Upper lobe of left lung (tissue), 6 donors: ENCODE measurements around the gene RPLP2. TPM values are rescaled to one million over a fixed set of nuclear protein-coding genes. Genes with fewer than 3 reads are reported as not detected.

ENCODE experiments used
- ATAC-seq, 2 donors: fragments of 200-7000 bp; cut with Tn5 transposase; one replicate each; pipeline ENCODE4 v1.9.1; 2022; ENCODE audit warnings: mild to moderate bottlenecking in 2 of 2, moderate library complexity in 2 of 2; ENCODE audit not compliant: low FRiP score in 2 of 2
- DNase-seq, 2 donors: peaks; one replicate each; pipeline ENCODE4 v3.0.0-alpha.2; 2019 to 2020
- H3K27ac ChIP-seq, 4 donors: fragments of 200-600 bp; sonication (generic); one replicate each; pipeline ENCODE4 v1.5.1; 2016 to 2019
- H3K27me3 ChIP-seq, 4 donors: fragments of 200-600 bp; sonication (generic); one replicate each; pipeline ENCODE4 v1.5.1; 2017 to 2019
- H3K36me3 ChIP-seq, 4 donors: fragments of 200-600 bp; sonication (generic); one replicate each; pipeline ENCODE4 v1.5.1; 2016 to 2019
- H3K4me1 ChIP-seq, 4 donors: fragments of 200-600 bp; sonication (generic); one replicate each; pipeline ENCODE4 v1.5.1; 2018 to 2019
- H3K4me3 ChIP-seq, 4 donors: fragments of 200-600 bp; sonication (generic); one replicate each; pipeline ENCODE4 v1.5.1; 2017 to 2019; ENCODE audit warnings: mild to moderate bottlenecking in 2 of 4, moderate library complexity in 1 of 4
- H3K9me3 ChIP-seq, 4 donors: fragments of 200-600 bp; sonication (generic); one replicate each; pipeline ENCODE4 v1.5.1; 2018 to 2019
- EP300 ChIP-seq, 4 donors: sonication (generic); formaldehyde crosslinking; IDR thresholded peaks; one replicate each; pipeline ENCODE4 v1.5.1; 2017; ENCODE audit warnings: antibody characterized with exemption in 4 of 4, control low read depth in 2 of 4
- POLR2A ChIP-seq, 4 donors: fragments of 450-650 bp; IDR thresholded peaks; one replicate each; pipeline ENCODE4 v1.5.1; 2016 to 2017; ENCODE audit warnings: antibody characterized with exemption in 4 of 4, mild to moderate bottlenecking in 2 of 4
- POLR2AphosphoS5 ChIP-seq, 2 donors: sonication (generic); formaldehyde crosslinking; IDR thresholded peaks; one replicate each; pipeline ENCODE4 v1.5.1; 2017; ENCODE audit warnings: antibody characterized with exemption in 2 of 2
- WGBS, 2 donors: methylation state at CpG; one replicate each; pipeline ENCODE4 v1.1.5; 2017 to 2018; 5-methylcytosine and 5-hydroxymethylcytosine counted together
- total RNA-seq, 6 donors: library from RNA; depleted of rRNA in 4 of 6; stranded (reverse); fragments of >200 nt in 4 of 6; gene quantifications; one replicate each; pipeline versions ENCODE4 v1.1.0 to v1.2.1, GENCODE V29; 2016 to 2021
- TF ChIP-seq, protein P1 (sequence below), 6 experiments: fragments of 450-650 bp in 4 of 6; fragments of 200-600 bp in 2 of 6; sonication (generic) in 2 of 6; IDR thresholded peaks; one replicate each; pipeline ENCODE4 v1.5.1; 2016 to 2019; ENCODE audit warnings: antibody characterized with exemption in 6 of 6
- donor health status: DM: no; HTN: no; CAD: no; lungs with moderate emphysema.
- donor health status: DM: no; HTN: yes; CAD: no; lungs with severe emphysema.

RPLP2 gene
- total RNA-seq, 6 donors from 2014 or later, result 451 to 1,926 (median 773) TPM

GRCh38 chr11:844693-845644 lies 35.2 kb downstream of the RPLP2 start:
- no peaks in the 10 kb centered on the region for H3K9me3 ChIP-seq
- ATAC-seq, result peak; percentile 58 to 86
- peak in 1 of 2 donors; percentile 84 for TF ChIP-seq POLR2AphosphoS5 (IDR thresholded peaks at IDR 0.05)
- peak in 1 of 4 donors; percentile 6 for TF ChIP-seq POLR2A (IDR thresholded peaks at IDR 0.05)
- TF ChIP-seq, protein P1, sequence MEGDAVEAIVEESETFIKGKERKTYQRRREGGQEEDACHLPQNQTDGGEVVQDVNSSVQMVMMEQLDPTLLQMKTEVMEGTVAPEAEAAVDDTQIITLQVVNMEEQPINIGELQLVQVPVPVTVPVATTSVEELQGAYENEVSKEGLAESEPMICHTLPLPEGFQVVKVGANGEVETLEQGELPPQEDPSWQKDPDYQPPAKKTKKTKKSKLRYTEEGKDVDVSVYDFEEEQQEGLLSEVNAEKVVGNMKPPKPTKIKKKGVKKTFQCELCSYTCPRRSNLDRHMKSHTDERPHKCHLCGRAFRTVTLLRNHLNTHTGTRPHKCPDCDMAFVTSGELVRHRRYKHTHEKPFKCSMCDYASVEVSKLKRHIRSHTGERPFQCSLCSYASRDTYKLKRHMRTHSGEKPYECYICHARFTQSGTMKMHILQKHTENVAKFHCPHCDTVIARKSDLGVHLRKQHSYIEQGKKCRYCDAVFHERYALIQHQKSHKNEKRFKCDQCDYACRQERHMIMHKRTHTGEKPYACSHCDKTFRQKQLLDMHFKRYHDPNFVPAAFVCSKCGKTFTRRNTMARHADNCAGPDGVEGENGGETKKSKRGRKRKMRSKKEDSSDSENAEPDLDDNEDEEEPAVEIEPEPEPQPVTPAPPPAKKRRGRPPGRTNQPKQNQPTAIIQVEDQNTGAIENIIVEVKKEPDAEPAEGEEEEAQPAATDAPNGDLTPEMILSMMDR (IDR thresholded peaks at IDR 0.05), result no peak
- peak in 2 of 4 donors; percentile 6 to 60 for TF ChIP-seq EP300 (IDR thresholded peaks at IDR 0.05)
- H3K4me1 ChIP-seq, result peaks cover 54 to 90% (median 75%) of the 10 kb centered on the region in 4 donors
- 10 to 19% methylated on average over 4 to 27 of the region's 31 CpGs for WGBS, 2 donors
- H3K27me3 ChIP-seq, result peaks cover 0 to 4% (median 0%) of the 10 kb centered on the region in 4 donors
- peak overlapping the region; percentile 63 to 99 (median 92) for H3K4me3 ChIP-seq
- DNase-seq, result peak in 1 of 2 donors; percentile 94
- H3K36me3 ChIP-seq, result peaks cover 2 to 9% (median 6%) of the 10 kb centered on the region in 4 donors
- peak overlapping the region; percentile 93 to 97 (median 94) for H3K27ac ChIP-seq

DNA sequence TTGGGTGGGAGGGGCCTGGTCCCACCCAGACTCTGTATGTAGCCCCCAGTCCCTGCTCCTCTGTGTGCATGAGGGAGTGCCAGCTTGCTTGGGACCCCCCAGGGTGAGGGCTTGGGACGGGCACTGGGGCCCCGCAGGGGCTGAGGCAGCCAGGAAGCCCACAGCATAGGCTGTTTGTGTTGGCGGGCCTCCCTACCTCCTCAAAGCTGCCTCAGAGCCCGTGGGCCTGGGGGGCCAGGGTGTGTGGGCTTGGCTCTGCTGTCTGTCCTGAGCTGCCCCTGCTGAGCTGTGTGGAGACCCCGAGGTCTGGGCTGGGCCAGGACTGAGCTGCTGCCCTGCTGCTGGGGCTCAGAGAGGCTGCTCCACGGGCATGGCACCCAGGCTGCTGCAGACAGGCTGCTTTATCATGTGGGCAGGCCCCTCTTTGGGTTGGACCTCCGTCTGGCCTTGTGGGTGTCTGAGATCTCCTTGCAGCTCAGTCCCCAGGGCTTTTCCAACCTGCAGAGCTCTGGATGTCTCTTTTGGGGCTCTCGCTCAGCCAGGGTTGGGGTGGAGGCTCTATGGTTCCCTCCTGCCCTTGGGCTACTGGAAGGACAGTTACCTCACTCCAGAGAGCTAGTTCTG lies 36.2 kb downstream of the RPLP2 start:
- Histone ChIP-seq H3K4me1 (peaks cover 47 to 90% (median 69%) of the 10 kb centered on the region in 4 donors), H3K27me3 (peaks cover 0 to 4% (median 0%) of the 10 kb centered on the region in 4 donors), H3K27ac (peak overlapping the region; percentile 93 to 97 (median 94)), H3K36me3 (peaks cover 0 to 11% (median 8%) of the 10 kb centered on the region in 4 donors), H3K9me3 (no peaks in the 10 kb centered on the region), H3K4me3 (peak overlapping the region in 1 of 4 donors; percentile 63)
- WGBS, 2 donors, result 40% methylated on average over 4 of the region's 8 CpGs; no CpG with 5 or more reads in 1 of the 2 donors
- TF ChIP-seq, protein P1 (IDR thresholded peaks at IDR 0.05), result no peak
- TF ChIP-seq POLR2AphosphoS5 (IDR thresholded peaks at IDR 0.05), result no peak
- no peak for TF ChIP-seq EP300 (IDR thresholded peaks at IDR 0.05)
- TF ChIP-seq POLR2A (IDR thresholded peaks at IDR 0.05), result no peak
- no peak for ATAC-seq
- no peak for DNase-seq

DNA sequence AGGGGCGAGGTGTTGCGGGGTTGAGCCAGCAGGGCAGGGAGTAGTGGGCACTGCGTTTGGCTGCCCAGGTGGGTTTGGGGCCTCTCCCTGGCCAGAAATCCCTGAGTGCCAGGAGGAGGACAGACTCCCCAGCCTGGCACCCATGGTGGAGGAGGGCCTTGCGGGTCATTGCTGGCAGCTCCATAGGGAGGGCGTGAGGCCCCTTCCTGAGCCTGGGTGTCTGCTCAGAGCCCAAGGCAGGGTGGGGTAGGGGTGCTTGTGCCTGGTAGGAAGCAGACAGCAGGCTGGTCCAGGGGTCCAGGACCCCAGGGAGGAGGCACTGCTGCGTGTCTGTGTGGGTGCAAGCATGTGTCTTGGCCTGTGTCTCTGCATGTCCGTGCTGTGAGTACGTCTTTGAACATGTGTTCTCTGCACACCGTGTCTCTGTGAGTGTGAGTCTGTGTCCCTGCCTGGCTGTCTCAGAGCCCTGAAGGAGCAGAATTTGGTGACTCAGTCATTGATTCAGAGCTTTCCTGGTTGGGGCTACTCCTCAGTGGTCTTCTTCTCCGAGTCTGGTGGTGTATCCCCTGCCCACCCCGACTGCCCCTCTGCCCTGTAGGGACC lies 36.8 kb downstream of the RPLP2 start:
- no peaks in the 10 kb centered on the region for H3K9me3 ChIP-seq
- peaks cover 41 to 90% (median 63%) of the 10 kb centered on the region in 4 donors for H3K4me1 ChIP-seq
- WGBS, 2 donors, result 55 to 74% methylated on average over 5 to 10 of the region's 11 CpGs
- TF ChIP-seq POLR2A (IDR thresholded peaks at IDR 0.05) (no peak), EP300 (IDR thresholded peaks at IDR 0.05) (no peak), POLR2AphosphoS5 (IDR thresholded peaks at IDR 0.05) (no peak)
- TF ChIP-seq, protein P1 (IDR thresholded peaks at IDR 0.05), result no peak
- H3K27ac ChIP-seq, result peak overlapping the region; percentile 93 to 97 (median 94)
- H3K4me3 ChIP-seq, result no peak overlapping the region
- DNase-seq (no peak), ATAC-seq (no peak)
- peaks cover 0 to 14% (median 10%) of the 10 kb centered on the region in 4 donors for H3K36me3 ChIP-seq
- peaks cover 0 to 4% (median 0%) of the 10 kb centered on the region in 4 donors for H3K27me3 ChIP-seq

- no peaks in the 10 kb centered on the region for H3K9me3 ChIP-seq
- H3K4me3 ChIP-seq, result no peak overlapping the region
- peaks cover 41 to 84% (median 60%) of the 10 kb centered on the region in 4 donors for H3K4me1 ChIP-seq
- no peak overlapping the region for H3K27ac ChIP-seq
- DNase-seq (no peak), ATAC-seq (no peak)
- peaks cover 0 to 17% (median 10%) of the 10 kb centered on the region in 4 donors for H3K36me3 ChIP-seq
- TF ChIP-seq, protein P1 (IDR thresholded peaks at IDR 0.05), result no peak
- no peak for TF ChIP-seq POLR2AphosphoS5 (IDR thresholded peaks at IDR 0.05)
- TF ChIP-seq POLR2A (IDR thresholded peaks at IDR 0.05), result no peak
- H3K27me3 ChIP-seq, result peaks cover 0 to 4% (median 0%) of the 10 kb centered on the region in 4 donors
- 79 to 100% methylated on average over 1 to 18 of the region's 18 CpGs for WGBS, 2 donors
These were observed 38.1 kb downstream of the RPLP2 start for GRCh38 chr11:847876-848275.
